ENCODE data around the gene HNRNPA0. TPM values are rescaled to one million over a fixed set of nuclear protein-coding genes. Genes with fewer than 3 reads are reported as not detected.

HNRNPA0 gene
- total and polyA plus RNA-seq, 9 donors: 16.9 to 52.9 (median 41.5) TPM

DNA sequence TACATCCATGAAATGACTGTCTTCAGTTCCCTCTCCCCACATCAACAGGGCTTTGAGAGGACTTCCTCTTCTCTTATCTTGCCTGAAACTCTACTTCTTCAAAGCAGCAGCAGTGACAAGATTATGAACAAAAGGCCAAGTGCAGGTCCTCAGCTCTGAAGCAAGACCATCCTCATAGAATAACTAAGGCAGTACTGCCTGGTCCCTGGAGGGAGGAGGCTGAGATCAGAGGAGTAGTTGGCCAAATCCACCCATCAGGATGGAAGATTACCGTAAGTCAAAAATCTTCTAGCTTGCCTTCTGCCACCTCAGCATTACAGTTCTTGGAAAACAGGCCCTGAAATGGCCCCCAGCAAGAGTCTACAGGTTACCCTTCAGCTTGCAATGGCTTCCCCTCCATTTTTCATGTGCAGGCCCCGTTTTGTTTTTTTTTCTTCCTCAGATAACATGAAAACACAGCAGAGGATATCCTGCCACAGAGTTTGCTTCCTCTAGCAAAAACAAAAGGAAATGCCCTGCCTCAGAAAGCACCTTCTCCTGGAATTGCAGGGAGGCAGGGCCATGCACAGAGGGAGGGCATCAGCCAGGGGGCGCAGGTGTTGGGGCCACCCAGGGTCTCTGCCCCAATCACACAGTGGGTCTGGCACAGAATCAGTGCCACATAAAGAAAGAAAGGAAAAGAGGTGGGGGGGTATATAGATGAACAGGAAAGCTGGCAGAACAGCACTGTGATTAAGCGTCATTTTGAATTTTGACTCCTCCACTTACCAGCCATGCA lies 58.3 kb downstream of the HNRNPA0 start:
- Histone ChIP-seq H3K36me3 (no peaks in the 10 kb centered on the region), H3K27ac (no peak overlapping the region), H3K27me3 (no peaks in the 10 kb centered on the region), H3K4me3 (no peak overlapping the region), H3K4me1 (ENCODE audit: insufficient read depth) (peaks cover 3% of the 10 kb centered on the region), H3K9me3 (no peaks in the 10 kb centered on the region)
- TF ChIP-seq POLR2A (IDR thresholded peaks at IDR 0.05) (no peak), EP300 (IDR thresholded peaks at IDR 0.05) (no peak)
- TF ChIP-seq, protein P1, sequence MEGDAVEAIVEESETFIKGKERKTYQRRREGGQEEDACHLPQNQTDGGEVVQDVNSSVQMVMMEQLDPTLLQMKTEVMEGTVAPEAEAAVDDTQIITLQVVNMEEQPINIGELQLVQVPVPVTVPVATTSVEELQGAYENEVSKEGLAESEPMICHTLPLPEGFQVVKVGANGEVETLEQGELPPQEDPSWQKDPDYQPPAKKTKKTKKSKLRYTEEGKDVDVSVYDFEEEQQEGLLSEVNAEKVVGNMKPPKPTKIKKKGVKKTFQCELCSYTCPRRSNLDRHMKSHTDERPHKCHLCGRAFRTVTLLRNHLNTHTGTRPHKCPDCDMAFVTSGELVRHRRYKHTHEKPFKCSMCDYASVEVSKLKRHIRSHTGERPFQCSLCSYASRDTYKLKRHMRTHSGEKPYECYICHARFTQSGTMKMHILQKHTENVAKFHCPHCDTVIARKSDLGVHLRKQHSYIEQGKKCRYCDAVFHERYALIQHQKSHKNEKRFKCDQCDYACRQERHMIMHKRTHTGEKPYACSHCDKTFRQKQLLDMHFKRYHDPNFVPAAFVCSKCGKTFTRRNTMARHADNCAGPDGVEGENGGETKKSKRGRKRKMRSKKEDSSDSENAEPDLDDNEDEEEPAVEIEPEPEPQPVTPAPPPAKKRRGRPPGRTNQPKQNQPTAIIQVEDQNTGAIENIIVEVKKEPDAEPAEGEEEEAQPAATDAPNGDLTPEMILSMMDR (IDR thresholded peaks at IDR 0.05): no peak
- intact Hi-C loops (cut with DNase I): no loop called here
- DNase-seq: no peak
- 81 to 87% (median 86%) methylated on average over 4 of the region's 4 CpGs for WGBS, 3 donors

Other genes with a start within 250 kb of the HNRNPA0 start
- gene KLHL3, start 18.3 kb downstream of the HNRNPA0 start, total RNA-seq: 10 to 100 TPM in 2 of 7 donors, 1 to 10 TPM in 5; 5.0 to 15.7 (median 8.7) TPM
- 10 to 100 TPM in 1 of 2 donors, 1 to 10 TPM in 1; 2.9 to 11.5 TPM for gene KLHL3, start 18.3 kb downstream of the HNRNPA0 start, polyA plus RNA-seq
- 1 to 10 TPM in 3 of 7 donors, under 1 TPM in 2, not detected in 2; 0.23 to 1.8 (median 1.1) TPM for gene MYOT, start 113.5 kb upstream of the HNRNPA0 start, total RNA-seq
- gene MYOT, start 113.5 kb upstream of the HNRNPA0 start, polyA plus RNA-seq: 1 to 10 TPM in 1 of 2 donors, under 1 TPM in 1; 0.51 to 2.2 TPM
- gene PKD2L2, start 135.1 kb upstream of the HNRNPA0 start, total RNA-seq: under 1 TPM in 1 of 7 donors, not detected in 6; 0.20 TPM
- under 1 TPM in 1 of 2 donors, not detected in 1; 0.05 TPM for gene PKD2L2, start 135.1 kb upstream of the HNRNPA0 start, polyA plus RNA-seq